ENCODE results near the gene SYNDIG1. TPM values are rescaled to one million over a fixed set of nuclear protein-coding genes. Genes with fewer than 3 reads are reported as not detected.

Gene SYNDIG1
- polyA plus RNA-seq, 1 of the 3 experiments (the other 2 are of a cell fraction), result not detected

GRCh38 chr20:24630486-24631172 is 161.2 kb downstream of the SYNDIG1 start:
- DNase-seq, result no peak
- WGBS (ENCODE audit: low lambda C conversion rate), result 55% methylated on average over 5 of the region's 6 CpGs

GRCh38 chr20:24631173-24631505 is 161.7 kb downstream of the SYNDIG1 start:
- POLR2A ChIA-PET, result no interaction called here
- Histone ChIP-seq H3K9me3 (no peaks in the 10 kb centered on the region), H4K20me1 (ENCODE audit: insufficient read depth) (no peaks in the 10 kb centered on the region), H3K36me3 (replicated peaks in 1 of 2; ENCODE audit: control insufficient read depth in 1 of 2, insufficient read depth in 2 of 2, low read length in 1 of 2) (no peaks in the 10 kb centered on the region), H3K4me2 (no peak overlapping the region), H3K4me1 (ENCODE audit: control insufficient read depth in 1 of 2, insufficient read depth in 2 of 2, low read depth in 1 of 2, low read length in 1 of 2) (peaks cover 20 to 25% of the 10 kb centered on the region in 2 experiments), H3K27me3 (ENCODE audit: insufficient read depth) (no peaks in the 10 kb centered on the region), H3K9ac (no peak overlapping the region), H3F3A (replicated peaks; ENCODE audit: insufficient read depth) (no peaks in the 10 kb centered on the region), H3K9me2 (no peaks in the 10 kb centered on the region), H3K4me3 (ENCODE audit: low read depth in 2 of 2, low read length in 1 of 2) (no peak overlapping the region), H2AFZ (ENCODE audit: low read depth) (no peak overlapping the region), H3K79me2 (ENCODE audit: insufficient read depth) (no peaks in the 10 kb centered on the region), H3K27ac (ENCODE audit: low read depth in 2 of 2, low read length in 1 of 2) (no peak overlapping the region)
- DNase-seq, result no peak
- WGBS (ENCODE audit: low lambda C conversion rate), result 81% methylated on average over 11 of the region's 11 CpGs
- CTCF ChIA-PET, result interaction anchor here (0.6 to 0.9 kb wide), 2 partner anchors 9 to 12 kb away, joined by 3 read pairs; no protein-coding TSS in a partner anchor
- TF ChIP-seq SMC3 (IDR thresholded peaks at IDR 0.05; ENCODE audit: low read depth, low read length) (no peak), TCF12 (IDR thresholded peaks at IDR 0.05) (no peak), TAF1 (IDR thresholded peaks at IDR 0.05; ENCODE audit: borderline replicate concordance, low read depth, low read length) (no peak)

More at GRCh38 chr20:24630486-24631172, 161.2 kb downstream of the SYNDIG1 start:
- H3F3A ChIP-seq (replicated peaks; ENCODE audit: insufficient read depth), result no peaks in the 10 kb centered on the region
- no peak overlapping the region for H3K9ac ChIP-seq
- no peaks in the 10 kb centered on the region for H3K36me3 ChIP-seq (replicated peaks in 1 of 2; ENCODE audit: control insufficient read depth in 1 of 2, insufficient read depth in 2 of 2, low read length in 1 of 2)
- no peaks in the 10 kb centered on the region for H4K20me1 ChIP-seq (ENCODE audit: insufficient read depth)
- ChIA-PET POLR2A (no interaction called here), CTCF (interaction anchor here (0.6 to 0.9 kb wide), 2 partner anchors 10 to 12 kb away, joined by 3 read pairs; no protein-coding TSS in a partner anchor)
- TF ChIP-seq USF2 (IDR thresholded peaks at IDR 0.05; ENCODE audit: borderline replicate concordance, low read depth, low read length), result no peak
- TF ChIP-seq TAF1 (IDR thresholded peaks at IDR 0.05; ENCODE audit: borderline replicate concordance, low read depth, low read length), result no peak
- no peak for TF ChIP-seq MEF2A (IDR thresholded peaks at IDR 0.05; ENCODE audit: borderline replicate concordance, low read depth)
- no peak for TF ChIP-seq ZBTB33 (IDR thresholded peaks at IDR 0.05; ENCODE audit: borderline replicate concordance, low read depth)
- H3K9me2 ChIP-seq, result no peaks in the 10 kb centered on the region
- H3K9me3 ChIP-seq, result no peaks in the 10 kb centered on the region
- no peak overlapping the region for H3K4me2 ChIP-seq
- no peaks in the 10 kb centered on the region for H3K79me2 ChIP-seq (ENCODE audit: insufficient read depth)
- H2AFZ ChIP-seq (ENCODE audit: low read depth), result no peak overlapping the region
- peaks cover 20 to 25% of the 10 kb centered on the region in 2 experiments for H3K4me1 ChIP-seq (ENCODE audit: control insufficient read depth in 1 of 2, insufficient read depth in 2 of 2, low read depth in 1 of 2, low read length in 1 of 2)
- no peaks in the 10 kb centered on the region for H3K27me3 ChIP-seq (ENCODE audit: insufficient read depth)
- H3K4me3 ChIP-seq (ENCODE audit: low read depth in 2 of 2, low read length in 1 of 2), result no peak overlapping the region
- H3K27ac ChIP-seq (ENCODE audit: low read depth in 2 of 2, low read length in 1 of 2), result no peak overlapping the region

DNA sequence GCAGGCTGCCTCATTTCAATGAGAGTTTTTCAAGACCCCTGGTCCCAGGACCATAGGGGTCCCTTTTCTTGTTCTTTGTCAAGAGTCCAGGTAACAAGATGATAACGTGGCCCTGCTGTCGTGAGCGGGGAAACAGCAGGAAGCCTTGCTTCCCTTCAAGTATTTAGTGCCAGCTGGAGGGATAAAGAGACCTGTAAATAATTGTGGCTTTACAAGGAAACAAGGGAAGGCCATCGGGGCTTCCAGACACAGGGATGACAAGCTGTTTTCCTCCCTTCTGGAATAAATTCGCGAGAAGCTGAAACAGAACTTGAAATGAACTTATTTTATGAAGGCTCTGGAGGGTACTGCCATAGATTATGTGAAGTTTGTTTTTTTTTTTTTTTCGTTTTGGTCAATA is 163.2 kb downstream of the SYNDIG1 start:
- no peak overlapping the region for H3K27ac ChIP-seq (ENCODE audit: low read depth in 2 of 2, low read length in 1 of 2)
- H3K27me3 ChIP-seq (ENCODE audit: insufficient read depth), result no peaks in the 10 kb centered on the region
- ChIA-PET POLR2A (interaction anchor here (0.8 kb wide), 1 partner anchor 20 kb away, joined by 4 read pairs; no protein-coding TSS in a partner anchor), CTCF (no interaction called here)
- H4K20me1 ChIP-seq (ENCODE audit: insufficient read depth), result no peaks in the 10 kb centered on the region
- H3K79me2 ChIP-seq (ENCODE audit: insufficient read depth), result no peaks in the 10 kb centered on the region
- H3F3A ChIP-seq (replicated peaks; ENCODE audit: insufficient read depth), result no peaks in the 10 kb centered on the region
- peaks cover 20 to 30% of the 10 kb centered on the region in 2 experiments for H3K4me1 ChIP-seq (ENCODE audit: control insufficient read depth in 1 of 2, insufficient read depth in 2 of 2, low read depth in 1 of 2, low read length in 1 of 2)
- no peak overlapping the region for H3K9ac ChIP-seq
- DNase-seq, result no peak
- H2AFZ ChIP-seq (ENCODE audit: low read depth), result no peak overlapping the region
- H3K4me3 ChIP-seq (ENCODE audit: low read depth in 2 of 2, low read length in 1 of 2), result no peak overlapping the region
- 69% methylated on average over 7 of the region's 7 CpGs for WGBS (ENCODE audit: low lambda C conversion rate)
- H3K9me3 ChIP-seq, result no peaks in the 10 kb centered on the region
- no peaks in the 10 kb centered on the region for H3K36me3 ChIP-seq (replicated peaks in 1 of 2; ENCODE audit: control insufficient read depth in 1 of 2, insufficient read depth in 2 of 2, low read length in 1 of 2)
- no peaks in the 10 kb centered on the region for H3K9me2 ChIP-seq
- no peak overlapping the region for H3K4me2 ChIP-seq
- TF ChIP-seq, protein P1, sequence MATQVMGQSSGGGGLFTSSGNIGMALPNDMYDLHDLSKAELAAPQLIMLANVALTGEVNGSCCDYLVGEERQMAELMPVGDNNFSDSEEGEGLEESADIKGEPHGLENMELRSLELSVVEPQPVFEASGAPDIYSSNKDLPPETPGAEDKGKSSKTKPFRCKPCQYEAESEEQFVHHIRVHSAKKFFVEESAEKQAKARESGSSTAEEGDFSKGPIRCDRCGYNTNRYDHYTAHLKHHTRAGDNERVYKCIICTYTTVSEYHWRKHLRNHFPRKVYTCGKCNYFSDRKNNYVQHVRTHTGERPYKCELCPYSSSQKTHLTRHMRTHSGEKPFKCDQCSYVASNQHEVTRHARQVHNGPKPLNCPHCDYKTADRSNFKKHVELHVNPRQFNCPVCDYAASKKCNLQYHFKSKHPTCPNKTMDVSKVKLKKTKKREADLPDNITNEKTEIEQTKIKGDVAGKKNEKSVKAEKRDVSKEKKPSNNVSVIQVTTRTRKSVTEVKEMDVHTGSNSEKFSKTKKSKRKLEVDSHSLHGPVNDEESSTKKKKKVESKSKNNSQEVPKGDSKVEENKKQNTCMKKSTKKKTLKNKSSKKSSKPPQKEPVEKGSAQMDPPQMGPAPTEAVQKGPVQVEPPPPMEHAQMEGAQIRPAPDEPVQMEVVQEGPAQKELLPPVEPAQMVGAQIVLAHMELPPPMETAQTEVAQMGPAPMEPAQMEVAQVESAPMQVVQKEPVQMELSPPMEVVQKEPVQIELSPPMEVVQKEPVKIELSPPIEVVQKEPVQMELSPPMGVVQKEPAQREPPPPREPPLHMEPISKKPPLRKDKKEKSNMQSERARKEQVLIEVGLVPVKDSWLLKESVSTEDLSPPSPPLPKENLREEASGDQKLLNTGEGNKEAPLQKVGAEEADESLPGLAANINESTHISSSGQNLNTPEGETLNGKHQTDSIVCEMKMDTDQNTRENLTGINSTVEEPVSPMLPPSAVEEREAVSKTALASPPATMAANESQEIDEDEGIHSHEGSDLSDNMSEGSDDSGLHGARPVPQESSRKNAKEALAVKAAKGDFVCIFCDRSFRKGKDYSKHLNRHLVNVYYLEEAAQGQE (IDR thresholded peaks at IDR 0.05; ENCODE audit: low read depth, low read length), result no peak
- TF ChIP-seq ELF1 (IDR thresholded peaks at IDR 0.05) (no peak), CHD2 (IDR thresholded peaks at IDR 0.05; ENCODE audit: low read length, partially characterized antibody) (no peak), FOXM1 (IDR thresholded peaks at IDR 0.05; ENCODE audit: low read depth) (no peak), TEAD4 (IDR thresholded peaks at IDR 0.05; ENCODE audit: borderline replicate concordance, insufficient read depth) (no peak), RAD21 (IDR thresholded peaks at IDR 0.05; ENCODE audit: low read length) (no peak), POLR2AphosphoS5 (IDR thresholded peaks at IDR 0.05; ENCODE audit: low read depth, low read length) (no peak)

All from SK-N-SH (cell line).